GM12892 (cell line): ENCODE results near the gene EDEM1.

Experiments
- DNase-seq: peaks from one replicate; pipeline ENCODE4 v3.0.0; 2011; ENCODE audit not compliant: insufficient read length
- FAIRE-seq: peaks from 2 replicates; lab custom pipeline; 2011; peaks lifted over from hg19 to GRCh38; lab: Jason Lieb, UNC
- POLR2A ChIP-seq: IDR thresholded peaks from 2 replicates; pipeline ENCODE4 v1.6.1; 2011; ENCODE audit warnings: low read depth, low read length, control low read depth
- POLR2AphosphoS5 ChIP-seq: IDR thresholded peaks from 2 replicates; pipeline ENCODE4 v1.6.1; 2011; ENCODE audit warnings: low read depth, low read length, control low read depth
- TAF1 ChIP-seq: IDR thresholded peaks from 2 replicates; pipeline ENCODE4 v1.6.1; 2011; ENCODE audit warnings: low read depth, mild to moderate bottlenecking, control low read depth, low read length, borderline replicate concordance

Gene EDEM1

DNA sequence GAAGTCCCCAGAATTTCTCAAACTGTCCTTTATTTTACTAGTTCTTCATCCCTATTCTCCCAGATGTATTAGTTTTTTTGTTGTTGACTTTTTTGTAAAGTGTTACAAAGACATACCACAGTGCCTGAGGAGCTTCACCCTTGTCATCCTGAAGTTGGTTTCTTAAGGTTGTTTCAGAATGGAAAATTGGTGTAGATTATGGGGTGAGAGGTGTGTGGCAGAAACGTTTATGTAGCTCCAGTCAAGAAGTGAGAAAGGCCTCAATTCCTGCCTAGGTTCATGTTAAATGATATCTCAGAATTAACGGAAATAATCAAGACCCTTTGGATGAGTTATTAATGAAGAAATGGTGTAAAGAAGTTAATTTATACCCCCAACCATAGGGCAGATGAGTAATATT lies 6.8 kb downstream of the EDEM1 start:
- DNase-seq (no peak), FAIRE-seq (no peak)
- no peak for TF ChIP-seq TAF1

DNA sequence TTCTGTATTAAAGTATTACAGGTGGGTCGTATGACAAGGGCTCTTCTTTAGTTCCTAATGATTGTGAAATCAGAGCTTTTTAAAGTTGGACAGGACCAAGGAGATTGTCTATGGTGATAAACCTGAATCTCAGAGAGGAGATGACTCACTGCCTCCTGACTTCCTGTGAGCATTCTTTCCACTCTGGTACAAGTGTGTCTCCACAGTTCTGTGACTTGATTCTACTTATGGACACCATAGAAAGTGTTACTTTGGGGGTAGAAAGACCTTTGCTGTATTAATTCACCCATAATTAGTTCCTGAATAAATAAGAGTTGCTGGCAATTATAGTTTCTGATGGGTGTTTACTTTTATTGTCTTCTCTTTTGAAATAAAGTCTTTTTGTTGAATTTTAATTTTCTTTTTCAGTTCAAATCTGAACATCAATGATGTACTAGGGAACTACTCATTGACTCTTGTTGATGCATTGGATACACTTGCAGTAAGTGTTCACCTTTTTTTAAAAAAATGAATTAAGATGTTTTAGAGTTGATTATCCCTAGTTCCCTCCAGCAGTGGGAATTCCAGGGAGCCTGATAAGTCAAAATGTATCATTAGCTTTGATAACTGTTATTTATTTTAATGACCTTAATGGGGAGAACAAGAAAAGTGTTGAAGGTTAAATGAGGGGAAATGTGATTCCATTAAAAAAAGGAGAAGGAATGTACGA lies 7.4 kb downstream of the EDEM1 start:
- no peak for TF ChIP-seq TAF1
- TF ChIP-seq POLR2A, result no peak
- no peak for TF ChIP-seq POLR2AphosphoS5
- DNase-seq, result no peak
- FAIRE-seq, result peak; percentile 54

DNA sequence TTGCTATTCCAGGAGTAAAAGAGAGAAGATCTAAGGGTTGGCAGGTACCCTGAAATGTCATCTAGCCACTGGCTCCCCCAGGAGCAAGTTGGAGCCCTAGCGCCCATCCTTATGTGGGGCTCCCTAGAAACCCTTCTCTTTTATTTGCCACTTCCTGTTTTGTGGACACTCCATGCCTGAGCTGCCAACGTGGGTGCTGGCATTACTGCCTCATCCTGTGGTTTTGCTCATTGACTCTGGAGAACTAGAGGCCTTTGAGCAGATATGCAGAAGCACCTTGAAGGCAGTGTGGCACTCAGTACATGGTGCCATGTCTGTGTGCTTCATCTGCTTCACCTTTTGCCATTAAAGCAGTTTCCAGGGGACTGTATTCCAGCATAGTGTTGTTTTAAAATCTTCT lies 8.1 kb downstream of the EDEM1 start:
- peak; percentile 39; the same call in 1 of the 2 replicates for TF ChIP-seq POLR2AphosphoS5
- no peak for TF ChIP-seq TAF1
- TF ChIP-seq POLR2A, result 0 out of 2 replicates have a peak, but pooled peaks have one; percentile 13
- DNase-seq (no peak), FAIRE-seq (no peak)

DNA sequence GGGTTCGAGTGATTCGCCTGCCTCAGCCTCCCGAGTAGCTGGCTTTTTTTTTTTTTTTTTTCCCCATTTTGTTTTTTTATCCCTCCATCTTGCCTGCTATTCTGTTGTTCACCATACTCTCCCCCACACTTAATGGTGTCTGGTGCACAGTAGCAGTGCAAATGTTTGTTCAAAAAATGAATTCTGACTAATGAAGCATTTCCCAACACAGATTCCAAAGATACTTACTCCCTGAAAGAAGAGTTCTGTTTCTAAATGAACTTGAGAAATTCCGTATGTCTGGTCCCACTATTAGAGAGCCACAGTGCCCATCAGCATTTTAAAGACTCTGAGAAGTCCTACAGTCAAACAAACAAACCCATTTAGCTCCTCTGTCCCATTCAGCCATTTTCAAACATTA lies 9.5 kb downstream of the EDEM1 start:
- FAIRE-seq (no peak), DNase-seq (no peak)
- TF ChIP-seq POLR2AphosphoS5, result no peak
- no peak for TF ChIP-seq POLR2A
- TF ChIP-seq TAF1, result no peak

DNA sequence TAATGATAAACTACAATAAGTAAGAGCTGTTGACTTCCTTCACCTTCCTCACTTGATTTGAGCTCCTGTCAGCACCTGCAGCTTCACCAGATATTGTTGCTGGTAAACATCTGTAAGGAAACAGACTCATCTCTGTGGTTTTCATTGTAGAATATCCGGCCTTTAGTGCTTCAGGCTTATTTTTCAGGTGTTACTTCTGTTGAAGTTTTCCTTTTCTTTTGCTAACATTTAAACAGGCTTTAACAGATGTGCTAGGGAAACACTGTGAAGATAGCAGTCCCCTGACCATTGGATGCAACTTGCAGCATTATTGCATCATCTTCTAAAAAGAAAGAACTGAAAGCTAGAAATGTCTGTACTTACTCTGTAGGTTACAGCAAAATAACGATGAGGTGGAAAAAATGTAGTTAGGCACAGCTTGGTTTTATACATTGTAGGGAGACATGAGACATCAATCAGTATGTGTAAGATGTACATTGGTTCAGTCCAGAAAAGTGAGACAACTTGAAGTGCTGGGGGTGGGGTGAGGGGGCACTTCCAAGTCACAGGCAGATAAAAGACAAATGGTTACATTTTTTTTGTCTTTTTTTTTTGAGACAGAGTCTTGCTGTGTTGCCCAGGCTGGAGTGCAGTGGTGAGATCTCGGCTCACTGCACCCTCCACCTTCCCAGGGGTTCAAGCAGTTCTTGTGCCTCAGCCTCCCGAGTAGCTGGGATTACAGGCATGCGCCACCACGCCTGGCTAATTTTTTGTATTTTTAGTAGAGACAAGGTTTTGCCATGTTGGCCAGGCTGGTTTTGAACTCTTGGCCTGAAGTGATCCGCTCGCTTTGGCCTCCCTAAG lies 10.2 kb downstream of the EDEM1 start:
- TF ChIP-seq TAF1 (no peak), POLR2A (no peak)
- DNase-seq (no peak), FAIRE-seq (peak; percentile 85)

DNA sequence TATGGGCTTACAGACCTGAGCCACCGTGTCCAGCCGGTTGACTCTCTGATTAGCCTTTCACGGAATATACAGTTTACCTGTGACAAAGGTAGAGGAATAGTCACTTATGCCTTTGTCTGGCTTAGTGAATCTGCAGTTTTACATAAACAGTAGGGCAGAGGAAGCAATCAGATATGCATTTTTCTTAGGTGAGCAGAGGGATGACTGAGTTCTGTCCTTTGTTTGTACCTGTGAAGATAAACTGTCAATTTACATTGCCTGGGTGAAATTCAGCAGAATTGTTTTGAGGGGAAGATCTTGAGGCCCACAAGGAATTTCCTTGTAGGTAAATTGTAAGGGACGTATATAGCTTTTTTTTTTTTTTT lies 10.8 kb downstream of the EDEM1 start:
- TF ChIP-seq POLR2A (no peak), TAF1 (no peak), POLR2AphosphoS5 (no peak)
- FAIRE-seq (peak; percentile 33), DNase-seq (no peak)

DNA sequence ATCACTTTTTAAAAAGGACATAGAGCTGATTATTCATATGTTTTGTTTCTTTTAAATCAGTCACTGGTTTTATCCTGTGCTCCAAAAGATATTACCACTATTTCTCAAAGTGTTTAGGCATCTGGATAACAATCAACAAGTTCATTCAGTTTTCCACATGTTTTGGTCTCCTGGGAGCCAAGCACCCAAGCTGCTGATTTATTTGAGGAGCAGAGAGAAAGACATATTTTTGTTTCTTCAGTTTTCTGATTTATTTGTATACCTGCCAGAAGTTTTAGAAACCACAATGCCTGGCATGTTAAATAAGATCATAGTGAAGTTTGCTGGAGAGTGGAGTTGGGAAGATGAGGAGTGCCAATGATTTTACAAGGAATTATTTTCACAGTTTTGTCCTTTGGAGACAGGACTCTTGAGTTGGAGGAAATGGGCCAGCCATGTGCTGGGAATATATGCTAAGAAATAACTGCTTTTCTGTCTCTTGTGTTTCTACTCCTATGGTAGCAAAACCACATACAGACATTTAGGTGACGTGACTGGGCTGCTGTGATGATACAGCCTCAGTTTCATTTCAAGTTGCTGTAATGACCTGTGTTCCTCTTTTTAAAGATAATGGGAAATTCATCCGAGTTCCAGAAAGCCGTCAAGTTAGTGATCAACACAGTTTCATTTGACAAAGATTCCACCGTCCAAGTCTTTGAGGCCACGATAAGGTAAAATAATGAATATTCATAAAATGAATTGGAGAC lies 11.7 kb downstream of the EDEM1 start:
- DNase-seq (no peak), FAIRE-seq (peak; percentile 72)
- TF ChIP-seq POLR2AphosphoS5 (peak; percentile 40; the same call in 1 of the 2 replicates), TAF1 (no peak)

DNA sequence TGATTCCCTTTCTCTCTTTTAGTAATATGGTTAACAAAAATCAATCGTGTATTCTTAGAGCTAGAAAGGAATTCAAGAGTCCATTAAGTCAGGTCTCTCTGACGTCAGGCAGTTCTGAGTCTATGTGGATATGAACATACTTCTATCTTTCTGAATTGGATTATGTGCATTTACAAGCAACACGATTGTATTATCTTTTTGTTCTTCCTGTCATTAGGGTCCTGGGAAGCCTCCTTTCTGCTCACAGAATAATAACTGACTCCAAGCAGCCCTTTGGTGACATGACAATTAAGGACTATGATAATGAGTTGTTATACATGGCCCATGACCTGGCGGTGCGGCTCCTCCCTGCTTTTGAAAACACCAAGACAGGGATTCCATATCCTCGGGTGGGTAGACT lies 14.0 kb downstream of the EDEM1 start:
- DNase-seq, result no peak
- FAIRE-seq, result no peak
- TF ChIP-seq POLR2A (no peak), POLR2AphosphoS5 (no peak), TAF1 (no peak)

DNA sequence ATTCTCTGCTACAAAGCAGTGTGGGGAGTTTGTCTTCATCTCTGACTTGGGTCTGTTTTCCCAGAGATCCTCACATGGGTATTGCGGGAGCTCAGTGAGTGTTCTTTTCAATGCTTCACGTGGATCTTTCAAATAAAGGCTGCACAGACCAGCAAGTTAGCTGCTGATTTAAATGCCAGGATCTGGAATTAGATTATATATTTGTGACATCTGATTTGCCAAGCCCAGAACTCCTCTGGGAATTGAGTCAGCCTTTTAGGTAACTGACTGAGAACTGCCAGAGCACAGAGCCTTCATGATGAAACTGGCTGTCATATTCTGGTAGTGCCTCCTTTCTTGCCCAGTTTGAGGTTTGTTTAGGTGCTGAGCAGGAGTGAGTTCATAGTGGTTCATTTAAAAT lies 14.7 kb downstream of the EDEM1 start:
- DNase-seq, result no peak
- FAIRE-seq, result no peak
- TF ChIP-seq POLR2AphosphoS5 (no peak), TAF1 (no peak), POLR2A (no peak)

DNA sequence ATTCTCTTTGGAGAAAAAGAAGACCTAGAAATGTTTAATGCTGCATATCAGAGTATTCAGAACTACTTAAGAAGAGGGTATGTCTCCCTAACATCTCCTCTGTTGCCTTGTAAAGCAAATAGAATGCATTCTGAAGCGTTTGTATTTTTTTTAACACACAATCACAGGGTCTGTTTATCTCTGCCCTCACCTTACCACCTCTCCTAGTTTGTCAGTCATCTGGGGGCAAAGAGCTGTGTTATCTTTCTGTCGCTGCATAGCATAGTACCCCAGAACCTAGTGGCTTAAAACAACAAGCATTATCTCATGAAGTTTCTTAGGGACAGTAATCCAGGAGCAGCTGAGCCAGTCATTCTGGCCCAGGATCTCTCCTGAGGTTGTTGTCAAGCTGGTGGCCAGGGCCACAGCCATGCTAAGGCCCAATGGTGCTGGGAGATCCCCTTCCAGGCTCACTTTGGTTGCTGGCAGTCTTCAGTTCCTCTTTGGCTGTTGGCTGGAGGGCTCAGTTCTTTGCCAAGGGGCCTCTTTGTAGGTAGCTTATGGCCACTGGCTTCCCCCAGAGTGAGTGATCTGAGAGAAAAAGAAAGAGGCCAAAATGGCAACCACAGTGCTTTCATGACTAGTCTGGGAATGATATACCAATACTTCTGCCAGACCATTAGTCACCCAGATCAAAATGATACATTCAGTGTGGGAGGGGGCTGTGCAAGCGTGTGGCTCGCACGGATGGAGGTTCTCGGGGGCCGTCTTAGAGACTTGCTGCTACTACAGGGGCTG lies 17.8 kb downstream of the EDEM1 start:
- DNase-seq (no peak), FAIRE-seq (peak; percentile 96)
- peak; percentile 62 for TF ChIP-seq POLR2AphosphoS5
- peak; percentile 36; the same call in 1 of the 2 replicates for TF ChIP-seq TAF1
- no peak for TF ChIP-seq POLR2A

DNA sequence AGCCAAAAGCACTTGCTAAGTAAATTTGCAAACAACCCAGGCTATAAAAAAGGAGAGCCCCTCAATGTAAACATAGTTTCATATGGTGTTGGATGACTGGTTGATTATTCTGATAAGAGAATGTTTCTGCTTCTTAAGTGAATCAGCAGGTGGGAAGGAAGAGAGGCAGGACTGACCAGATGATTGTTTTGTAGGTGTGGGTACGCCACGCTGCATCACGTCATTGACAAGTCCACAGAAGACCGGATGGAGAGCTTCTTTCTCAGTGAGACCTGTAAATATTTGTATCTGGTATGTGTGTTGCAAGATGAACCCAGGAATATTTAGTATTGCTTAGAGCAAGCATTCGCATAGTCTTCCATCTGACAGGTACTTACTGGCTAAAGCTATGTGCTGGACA lies 23.4 kb downstream of the EDEM1 start:
- TF ChIP-seq TAF1, result no peak
- TF ChIP-seq POLR2A, result no peak
- no peak for TF ChIP-seq POLR2AphosphoS5
- DNase-seq, result no peak
- FAIRE-seq, result no peak
